RWPE1 (cell line): ENCODE results near the gene IBTK.

Experiments
- CTCF ChIA-PET: fragments of 350-600 bp; sonication (Branson Sonifier 250); formaldehyde crosslinking; extraction: SDS; loops from one replicate; lab custom pipeline; 2021; lab: Yijun Ruan, JAX
- POLR2A ChIA-PET: fragments of 400-600 bp; formaldehyde crosslinking; extraction: SDS; loops from one replicate; lab custom pipeline; 2020; ENCODE audit warnings: antibody characterized with exemption; ENCODE audit not compliant: low non-redundant PET; lab: Yijun Ruan, JAX
- DNase-seq: peaks from one replicate; pipeline ENCODE4 v3.0.0; 2012; ENCODE audit warnings: low spot score
- H3K27ac ChIP-seq: fragments of 450-650 bp; 2 replicates; pipeline ENCODE4 v1.5.1; 2017
- TF ChIP-seq, protein P1 (sequence below): fragments of 450-650 bp; conservative IDR thresholded peaks from 2 replicates; pipeline ENCODE4 v1.5.1; 2017; ENCODE audit warnings: low read depth, mild to moderate bottlenecking

The IBTK gene

DNA sequence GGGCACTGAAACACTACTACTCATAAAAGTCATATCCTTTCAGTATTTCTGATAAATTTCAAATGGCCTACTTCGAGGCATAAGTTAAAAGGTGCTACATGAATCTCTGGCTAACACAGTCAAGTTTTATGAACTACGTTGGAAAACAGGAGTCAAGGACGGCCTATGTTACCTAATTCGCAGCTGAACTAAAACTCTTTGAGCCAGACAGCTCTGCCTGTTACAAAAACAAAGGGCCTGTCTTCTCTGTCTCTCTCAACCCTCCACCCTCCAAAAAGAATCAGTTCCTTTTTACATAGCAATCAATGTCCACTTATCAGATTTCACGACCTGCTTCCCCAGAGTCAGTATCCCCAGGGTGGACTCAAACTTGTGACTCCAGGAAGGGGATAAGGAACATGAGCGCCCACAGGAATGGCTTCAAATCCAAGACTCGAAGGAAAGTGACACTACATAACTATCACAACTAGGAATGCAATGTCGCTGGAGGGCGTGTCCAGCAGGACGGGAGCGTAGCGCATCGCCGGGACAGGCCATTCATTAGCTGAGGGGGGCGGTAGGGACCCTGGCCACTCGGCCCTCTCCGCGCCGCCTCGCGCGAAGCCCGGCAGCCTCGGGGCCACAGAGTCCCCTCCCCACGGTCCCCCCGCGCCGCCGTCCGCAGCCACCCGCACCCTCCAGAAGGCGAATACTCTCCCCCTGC lies 591 bp downstream of the IBTK start:
- TF ChIP-seq, protein P1, sequence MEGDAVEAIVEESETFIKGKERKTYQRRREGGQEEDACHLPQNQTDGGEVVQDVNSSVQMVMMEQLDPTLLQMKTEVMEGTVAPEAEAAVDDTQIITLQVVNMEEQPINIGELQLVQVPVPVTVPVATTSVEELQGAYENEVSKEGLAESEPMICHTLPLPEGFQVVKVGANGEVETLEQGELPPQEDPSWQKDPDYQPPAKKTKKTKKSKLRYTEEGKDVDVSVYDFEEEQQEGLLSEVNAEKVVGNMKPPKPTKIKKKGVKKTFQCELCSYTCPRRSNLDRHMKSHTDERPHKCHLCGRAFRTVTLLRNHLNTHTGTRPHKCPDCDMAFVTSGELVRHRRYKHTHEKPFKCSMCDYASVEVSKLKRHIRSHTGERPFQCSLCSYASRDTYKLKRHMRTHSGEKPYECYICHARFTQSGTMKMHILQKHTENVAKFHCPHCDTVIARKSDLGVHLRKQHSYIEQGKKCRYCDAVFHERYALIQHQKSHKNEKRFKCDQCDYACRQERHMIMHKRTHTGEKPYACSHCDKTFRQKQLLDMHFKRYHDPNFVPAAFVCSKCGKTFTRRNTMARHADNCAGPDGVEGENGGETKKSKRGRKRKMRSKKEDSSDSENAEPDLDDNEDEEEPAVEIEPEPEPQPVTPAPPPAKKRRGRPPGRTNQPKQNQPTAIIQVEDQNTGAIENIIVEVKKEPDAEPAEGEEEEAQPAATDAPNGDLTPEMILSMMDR, result no peak
- CTCF ChIA-PET, result interaction anchor here (0.6 kb wide), 1 partner anchor 94 kb away, joined by 4 read pairs; no protein-coding TSS in a partner anchor
- peak overlapping the region; percentile 84 for H3K27ac ChIP-seq
- DNase-seq, result no peak
- POLR2A ChIA-PET, result no interaction called here

DNA sequence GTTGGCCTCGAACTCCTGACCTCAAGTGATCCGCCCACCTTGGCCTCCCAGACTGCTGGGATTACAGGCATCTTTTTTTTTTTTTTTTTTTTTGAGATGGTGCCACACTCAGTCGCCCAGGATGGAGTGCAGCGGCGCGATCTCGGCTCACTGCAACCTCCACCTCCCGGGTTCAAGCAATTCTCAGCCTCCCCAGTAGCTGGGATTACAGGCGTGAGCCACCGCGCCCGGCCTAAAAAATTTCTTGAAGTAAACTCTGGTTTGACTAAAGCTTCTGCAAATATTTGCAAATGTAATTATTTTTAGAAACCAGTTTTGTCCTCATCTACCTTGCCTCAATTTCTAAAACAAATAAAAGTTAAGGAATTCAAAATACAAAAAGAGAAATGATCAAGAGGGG lies 1.2 kb downstream of the IBTK start:
- H3K27ac ChIP-seq, result no peak overlapping the region
- no peak for DNase-seq
- TF ChIP-seq, protein P1, result no peak
- POLR2A ChIA-PET, result no interaction called here
- CTCF ChIA-PET, result interaction anchor here (0.6 kb wide), 2 partner anchors 94 to 505 kb away, joined by 3 to 4 read pairs; no protein-coding TSS in a partner anchor

DNA sequence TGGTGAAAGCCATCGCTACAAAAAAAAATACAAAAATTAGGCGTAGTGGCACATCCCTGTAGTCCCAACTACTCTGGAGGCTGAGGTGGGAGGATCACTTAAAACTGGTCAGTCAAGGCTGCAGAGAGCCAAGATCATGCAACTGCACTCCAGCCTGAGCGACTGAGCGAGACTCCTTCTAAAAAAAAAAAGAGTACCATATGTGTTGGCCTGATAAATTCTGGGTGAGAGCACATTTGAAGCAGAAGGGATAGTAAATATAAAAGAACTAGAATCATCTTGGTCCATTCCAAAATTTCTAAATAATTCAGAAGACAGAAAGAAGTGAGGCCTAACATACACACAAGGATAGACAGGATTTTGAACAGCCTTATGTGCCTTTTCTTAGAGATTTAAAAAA lies 2.2 kb downstream of the IBTK start:
- no peak overlapping the region for H3K27ac ChIP-seq
- POLR2A ChIA-PET, result no interaction called here
- CTCF ChIA-PET, result no interaction called here
- no peak for DNase-seq
- TF ChIP-seq, protein P1, result no peak

DNA sequence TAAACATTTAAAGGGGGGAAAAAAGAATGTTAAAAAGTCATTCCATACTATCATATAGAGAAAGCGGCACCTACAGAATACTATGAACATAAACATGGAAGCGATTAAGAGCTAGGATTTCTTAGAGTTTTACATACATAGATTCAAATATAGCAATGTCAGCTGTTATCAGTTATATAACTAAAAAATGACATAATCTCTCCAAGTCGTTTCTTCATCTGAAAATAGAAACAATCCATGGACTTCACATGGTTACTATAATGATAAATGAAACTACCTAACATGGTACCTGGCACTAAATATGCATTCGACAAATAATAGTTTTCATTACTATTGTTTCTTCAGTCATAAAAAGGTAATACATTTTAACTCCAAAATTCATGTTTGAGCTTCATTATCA lies 3.7 kb downstream of the IBTK start:
- no peak for DNase-seq
- TF ChIP-seq, protein P1, result no peak
- ChIA-PET CTCF (interaction anchor here (0.7 kb wide), 1 partner anchor 179 kb away, joined by 3 read pairs; no protein-coding TSS in a partner anchor), POLR2A (no interaction called here)
- H3K27ac ChIP-seq, result no peak overlapping the region

DNA sequence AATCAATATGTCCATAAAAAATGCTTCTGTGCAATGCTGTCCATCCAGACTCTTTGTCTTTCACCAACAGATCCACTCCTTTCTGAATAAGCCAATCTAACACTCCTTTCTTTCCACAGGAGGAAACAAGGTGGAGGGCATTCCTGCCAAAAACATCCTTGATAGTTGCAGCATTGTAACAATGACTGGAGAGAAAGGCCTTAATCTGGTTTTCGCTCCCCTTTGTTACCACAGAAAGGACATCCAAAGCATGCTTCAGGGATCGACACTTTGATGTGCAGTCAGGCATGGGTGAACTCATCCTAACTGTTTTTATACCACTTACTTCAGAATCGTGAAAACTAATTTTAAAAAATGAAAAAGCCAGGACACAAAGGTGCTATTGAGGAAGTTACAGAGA lies 7.4 kb downstream of the IBTK start:
- TF ChIP-seq, protein P1, result no peak
- POLR2A ChIA-PET, result no interaction called here
- CTCF ChIA-PET, result no interaction called here
- H3K27ac ChIP-seq, result no peak overlapping the region
- no peak for DNase-seq

DNA sequence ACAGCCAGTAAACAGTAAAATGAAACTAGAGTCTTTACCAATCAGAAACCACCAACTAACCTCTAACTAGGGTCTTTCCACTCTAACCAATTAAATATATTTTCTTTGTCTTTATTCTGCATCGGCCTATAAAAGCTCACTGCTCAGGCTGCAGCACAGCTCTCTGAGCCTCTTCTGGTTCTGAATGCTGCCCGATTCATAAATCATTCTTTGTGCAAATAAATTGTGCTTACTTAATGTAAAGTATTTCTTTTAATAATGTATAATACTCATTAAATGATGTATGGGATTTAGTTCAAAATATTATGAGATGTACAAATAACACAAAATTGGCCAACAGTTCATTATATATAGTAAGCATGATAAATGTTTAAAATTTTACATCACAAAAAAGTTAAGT lies 7.9 kb downstream of the IBTK start:
- no peak overlapping the region for H3K27ac ChIP-seq
- CTCF ChIA-PET, result interaction anchor here (0.6 kb wide), 1 partner anchor 815 kb away, joined by 5 read pairs; no protein-coding TSS in a partner anchor
- no peak for DNase-seq
- POLR2A ChIA-PET, result no interaction called here
- TF ChIP-seq, protein P1, result no peak
